Activated CD8-positive, alpha-beta memory T cell treated with anti-CD3 and anti-CD28 coated beads for 1 hour (primary cell): Measurements from ENCODE around the gene DLG2.
"Not testable (repeated sequence)": the region's sequence is repeated elsewhere in the genome, so short reads cannot be mapped to it uniquely, and the experiment has no call there.

Experiments used
- DNase-seq, 2 donors: peaks; one replicate each; pipeline ENCODE4 v3.0.0-alpha.2; 2020; ENCODE audit warnings: low read depth in 1 of 2; ENCODE audit errors: extremely low read depth in 1 of 2

The DLG2 gene

GRCh38 chr11:84866922-84867321 lies 760.2 kb downstream of the DLG2 start:
- DNase-seq, result no peak

- DNase-seq, result no peak
Observed at GRCh38 chr11:84865791-84866535, 761.2 kb downstream of the DLG2 start.

- DNase-seq, result no peak
Observed at GRCh38 chr11:84865257-84865656, 761.9 kb downstream of the DLG2 start.

GRCh38 chr11:84857746-84858145 lies 769.4 kb downstream of the DLG2 start:
- no peak for DNase-seq

GRCh38 chr11:84855508-84856245 lies 771.5 kb downstream of the DLG2 start:
- DNase-seq, result no peak

- no peak for DNase-seq
Observed at GRCh38 chr11:84854498-84854880, 772.7 kb downstream of the DLG2 start.

GRCh38 chr11:84853841-84854497 lies 773.2 kb downstream of the DLG2 start:
- DNase-seq, result no peak

- no peak for DNase-seq
Observed at GRCh38 chr11:84847842-84848241, 779.3 kb downstream of the DLG2 start.

- not testable (repeated sequence) for DNase-seq
Observed at GRCh38 chr11:84840201-84840600, 786.9 kb downstream of the DLG2 start.

GRCh38 chr11:84837402-84838069 lies 789.6 kb downstream of the DLG2 start:
- DNase-seq, result no peak

GRCh38 chr11:84836371-84836770 lies 790.8 kb downstream of the DLG2 start:
- DNase-seq, result no peak

GRCh38 chr11:84833488-84834088 lies 793.6 kb downstream of the DLG2 start:
- DNase-seq, result no peak

GRCh38 chr11:84830372-84830771 lies 796.8 kb downstream of the DLG2 start:
- no peak for DNase-seq

GRCh38 chr11:84829162-84829561 lies 798.0 kb downstream of the DLG2 start:
- no peak for DNase-seq

- DNase-seq, result no peak
Observed at GRCh38 chr11:84828616-84829015, 798.5 kb downstream of the DLG2 start.

GRCh38 chr11:84825106-84825660 lies 802.0 kb downstream of the DLG2 start:
- DNase-seq, result no peak

GRCh38 chr11:84824624-84825023 lies 802.5 kb downstream of the DLG2 start:
- no peak for DNase-seq

GRCh38 chr11:84819537-84819936 lies 807.6 kb downstream of the DLG2 start:
- DNase-seq, result no peak

GRCh38 chr11:84819128-84819527 lies 808.0 kb downstream of the DLG2 start:
- no peak for DNase-seq

GRCh38 chr11:84817998-84818397 lies 809.1 kb downstream of the DLG2 start:
- no peak for DNase-seq
